Measurements from ENCODE around the gene TEX38.
"Not testable (repeated sequence)": the region's sequence is repeated elsewhere in the genome, so short reads cannot be mapped to it uniquely, and the experiment has no call there.

The TEX38 gene

DNA sequence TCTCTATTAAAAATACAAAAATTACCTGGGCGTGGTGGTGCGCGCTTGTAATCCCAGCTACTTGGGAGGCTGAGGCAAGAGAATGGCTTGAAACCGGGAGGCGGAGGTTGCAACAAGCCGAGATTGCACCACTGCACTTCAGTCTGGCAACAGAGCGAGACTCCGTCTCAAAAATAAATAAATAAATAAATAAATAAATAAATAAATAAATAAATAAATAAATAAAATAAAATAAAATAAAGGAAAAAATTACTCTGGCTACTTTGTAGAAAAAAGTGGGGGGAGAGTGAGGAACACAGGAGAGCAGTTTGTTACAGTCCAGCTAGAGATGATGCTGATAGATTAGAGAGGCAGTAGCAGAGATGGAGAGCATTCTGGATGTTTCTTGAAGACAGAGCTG, 48.7 kb downstream of the TEX38 start:
- H3K9me3 ChIP-seq (ENCODE audit: control insufficient read depth, low read length); H3K4me3 ChIP-seq (ENCODE audit: insufficient read depth, low read depth, low read length, poor library complexity, severe bottlenecking); H3K36me3 ChIP-seq (ENCODE audit: control insufficient read depth, insufficient read depth, low read length); H3K27me3 ChIP-seq (replicated peaks; ENCODE audit: control insufficient read depth, insufficient read depth, low read length, poor library complexity, severe bottlenecking); H3K27ac ChIP-seq (ENCODE audit: insufficient read depth, low read length, poor library complexity, severe bottlenecking); DNase-seq: not testable (repeated sequence)
- peaks cover 26% of the 10 kb centered on the region for H3K4me1 ChIP-seq (ENCODE audit: control insufficient read depth, insufficient read depth, low read length, poor library complexity, severe bottlenecking)

DNA sequence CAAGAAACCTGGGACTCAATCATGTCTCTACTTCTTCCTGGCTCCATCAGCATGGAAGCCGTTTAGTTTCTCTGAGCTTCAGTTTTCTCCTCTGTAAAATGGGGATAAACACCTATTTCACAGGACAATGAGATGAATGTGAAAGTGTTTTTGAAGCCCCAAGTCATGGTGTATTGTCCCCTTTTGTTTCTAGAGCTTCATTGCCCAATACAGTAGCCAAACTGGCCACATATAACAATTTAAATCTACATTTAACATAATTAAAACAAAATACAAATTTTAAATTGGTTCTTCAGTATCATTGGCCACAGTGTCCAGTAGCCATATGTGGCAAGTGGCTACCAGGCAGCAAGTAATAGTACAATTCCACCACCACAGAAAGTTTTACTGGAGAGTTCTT, 49.5 kb downstream of the TEX38 start:
- H3K27me3 ChIP-seq (replicated peaks; ENCODE audit: control insufficient read depth, insufficient read depth, low read length, poor library complexity, severe bottlenecking) = no peaks in the 10 kb centered on the region
- H3K36me3 ChIP-seq (ENCODE audit: control insufficient read depth, insufficient read depth, low read length) = no peaks in the 10 kb centered on the region
- peaks cover 26% of the 10 kb centered on the region for H3K4me1 ChIP-seq (ENCODE audit: control insufficient read depth, insufficient read depth, low read length, poor library complexity, severe bottlenecking)
- H3K27ac ChIP-seq (ENCODE audit: insufficient read depth, low read length, poor library complexity, severe bottlenecking) = no peak overlapping the region
- no peak overlapping the region for H3K4me3 ChIP-seq (ENCODE audit: insufficient read depth, low read depth, low read length, poor library complexity, severe bottlenecking)
- H3K9me3 ChIP-seq (ENCODE audit: control insufficient read depth, low read length) = no peaks in the 10 kb centered on the region
- DNase-seq = no peak

DNA sequence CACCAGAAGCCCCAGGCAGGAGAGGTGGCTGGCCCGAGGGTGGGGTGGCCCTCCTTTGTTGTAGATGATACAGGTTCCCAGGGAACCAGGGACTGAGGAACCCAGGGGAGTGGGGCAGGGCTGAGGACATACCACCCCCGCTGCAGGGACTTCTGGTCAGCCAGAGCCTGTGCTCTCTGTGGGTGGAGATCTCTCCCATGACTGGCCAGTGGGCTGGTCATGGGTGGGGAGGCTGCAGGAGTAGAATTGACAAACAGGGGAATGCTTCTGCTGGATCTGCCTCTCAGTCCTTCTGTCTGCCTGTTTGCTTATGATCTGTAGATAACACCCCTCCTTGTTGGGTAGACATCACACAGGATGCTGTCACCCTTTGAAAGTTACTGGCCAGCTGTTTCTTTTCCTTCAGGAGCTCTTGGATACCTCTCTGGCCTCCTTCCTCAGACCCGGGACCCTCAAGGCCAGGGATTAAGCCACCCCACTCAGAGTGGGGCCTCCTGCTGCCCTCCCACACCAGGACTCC, 50.1 kb downstream of the TEX38 start:
- Histone ChIP-seq H3K36me3 (ENCODE audit: control insufficient read depth, insufficient read depth, low read length) (no peaks in the 10 kb centered on the region), H3K9me3 (ENCODE audit: control insufficient read depth, low read length) (no peaks in the 10 kb centered on the region), H3K4me1 (ENCODE audit: control insufficient read depth, insufficient read depth, low read length, poor library complexity, severe bottlenecking) (peaks cover 26% of the 10 kb centered on the region), H3K4me3 (ENCODE audit: insufficient read depth, low read depth, low read length, poor library complexity, severe bottlenecking) (no peak overlapping the region), H3K27ac (ENCODE audit: insufficient read depth, low read length, poor library complexity, severe bottlenecking) (no peak overlapping the region), H3K27me3 (replicated peaks; ENCODE audit: control insufficient read depth, insufficient read depth, low read length, poor library complexity, severe bottlenecking) (no peaks in the 10 kb centered on the region)
- DNase-seq = no peak

Measured in effector memory CD4-positive, alpha-beta T cell (primary cell).